ENCODE measurements around the gene TMEM175. TPM values are rescaled to one million over a fixed set of nuclear protein-coding genes. Genes with fewer than 3 reads are reported as not detected.

Gene TMEM175
- total and polyA plus RNA-seq, 9 of the 15 experiments (the other 6 are each of a cell fraction or from before 2014, with no cell fraction given): 0.13 to 30.9 (median 9.4) TPM

DNA sequence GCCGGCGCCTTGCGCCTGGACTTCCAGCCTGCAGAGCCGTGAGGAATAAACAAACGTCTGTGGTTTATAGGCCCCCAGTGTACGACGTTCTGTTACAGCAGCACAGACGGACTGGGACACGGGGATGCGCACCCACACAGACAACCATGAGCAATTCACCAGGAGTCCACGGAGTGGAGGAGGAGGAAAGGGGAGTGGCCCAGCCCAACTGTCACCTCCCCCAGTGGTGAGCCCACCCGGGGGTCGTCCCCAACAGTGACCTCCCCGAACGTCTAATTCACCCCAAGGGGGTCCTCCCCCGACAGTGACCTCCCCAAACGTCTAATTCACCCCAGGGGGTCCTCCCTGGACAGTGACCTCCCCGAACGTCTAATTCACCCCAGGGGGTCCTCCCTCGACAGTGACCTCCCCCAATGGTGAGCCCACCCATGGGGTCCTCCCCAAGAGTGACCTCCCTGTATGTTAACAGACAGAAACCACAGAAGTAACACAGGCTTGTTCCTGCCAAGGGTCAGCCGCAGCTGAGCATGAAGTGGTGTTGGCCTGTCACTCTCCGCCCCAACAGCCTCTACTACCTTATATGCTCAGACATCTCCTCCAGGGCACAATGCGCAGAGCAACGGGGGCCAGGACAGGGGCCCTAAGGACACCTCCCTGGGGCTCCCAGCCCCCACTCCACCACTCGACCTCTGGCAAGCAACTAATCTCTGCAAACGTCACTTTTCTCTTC is 6.3 kb upstream of the TMEM175 start:
- H3K4me1 ChIP-seq (replicated peaks in 1 of 2; ENCODE audit: control insufficient read depth in 2 of 2, insufficient read depth in 2 of 2, low read length in 2 of 2): peaks cover 26 to 28% of the 10 kb centered on the region in 2 experiments
- BruUV-seq (replicated peaks): no TSS peak

More for the DNA sequence above, 6.3 kb upstream of the TMEM175 start:
- Histone ChIP-seq H3K27ac (ENCODE audit: extremely low read depth, low read depth, low read length) (no peak overlapping the region), H3K9me1 (ENCODE audit: control insufficient read depth, insufficient read depth, low read length) (no peaks in the 10 kb centered on the region), H3K4me3 (no peak overlapping the region), H3K79me2 (ENCODE audit: control insufficient read depth, insufficient read depth, low read length) (peaks cover 87% of the 10 kb centered on the region), H3K27me3 (ENCODE audit: control insufficient read depth in 2 of 2, insufficient read depth in 2 of 2, low read length in 2 of 2) (no peaks in the 10 kb centered on the region), H4K20me1 (replicated peaks; ENCODE audit: control insufficient read depth, insufficient read depth, low read length) (peaks cover 37% of the 10 kb centered on the region), H3K4me2 (ENCODE audit: insufficient read depth, low read length) (no peak overlapping the region), H3K36me3 (ENCODE audit: control insufficient read depth, insufficient read depth, low read length) (peaks cover 25% of the 10 kb centered on the region; the same call in 2 of the 3 replicates), H3K9me3 (replicated peaks; ENCODE audit: control insufficient read depth, insufficient read depth, low read depth, low read length) (no peaks in the 10 kb centered on the region), H3K9ac (ENCODE audit: insufficient read depth in 1 of 2, low read depth in 2 of 2, low read length in 2 of 2) (peak overlapping the region in 1 of 2 experiments; percentile 81; a peak in 2 of 4 replicates), H2AFZ (ENCODE audit: low read depth, low read length) (no peak overlapping the region)
- ChIA-PET CTCF (ENCODE audit: low intra/inter-chr PET ratio) (interaction anchor here (0.6 kb wide), 1 partner anchor 183 kb away, joined by 3 read pairs; no protein-coding TSS in a partner anchor), POLR2A (interaction anchor here (0.8 kb wide), 1 partner anchor 14 kb away, joined by 3 read pairs; no protein-coding TSS in a partner anchor)
- no peak for DNase-seq (ENCODE audit: extremely low read depth in 1 of 4, low spot score in 3 of 4)
- intact Hi-C loops (cut with micrococcal nuclease): no loop called here
- TF ChIP-seq COPS2 (conservative IDR thresholded peaks at IDR 0.05) (no peak), E2F5 (CRISPR knock-in tag; IDR thresholded peaks at IDR 0.05) (no peak), ZBTB7A (IDR thresholded peaks at IDR 0.05; ENCODE audit: borderline replicate concordance, control insufficient read depth, low read depth, low read length) (0 out of 2 replicates have a peak, but pooled peaks have one; percentile 13), TAL1 (IDR thresholded peaks at IDR 0.05) (no peak), RBFOX2 (IDR thresholded peaks at IDR 0.05; ENCODE audit: low read depth, low read length) (peak; percentile 34; the same call in 1 of the 2 replicates), ZFPM2 (CRISPR knock-in tag; IDR thresholded peaks at IDR 0.05) (no peak)
- TF ChIP-seq, protein P1, sequence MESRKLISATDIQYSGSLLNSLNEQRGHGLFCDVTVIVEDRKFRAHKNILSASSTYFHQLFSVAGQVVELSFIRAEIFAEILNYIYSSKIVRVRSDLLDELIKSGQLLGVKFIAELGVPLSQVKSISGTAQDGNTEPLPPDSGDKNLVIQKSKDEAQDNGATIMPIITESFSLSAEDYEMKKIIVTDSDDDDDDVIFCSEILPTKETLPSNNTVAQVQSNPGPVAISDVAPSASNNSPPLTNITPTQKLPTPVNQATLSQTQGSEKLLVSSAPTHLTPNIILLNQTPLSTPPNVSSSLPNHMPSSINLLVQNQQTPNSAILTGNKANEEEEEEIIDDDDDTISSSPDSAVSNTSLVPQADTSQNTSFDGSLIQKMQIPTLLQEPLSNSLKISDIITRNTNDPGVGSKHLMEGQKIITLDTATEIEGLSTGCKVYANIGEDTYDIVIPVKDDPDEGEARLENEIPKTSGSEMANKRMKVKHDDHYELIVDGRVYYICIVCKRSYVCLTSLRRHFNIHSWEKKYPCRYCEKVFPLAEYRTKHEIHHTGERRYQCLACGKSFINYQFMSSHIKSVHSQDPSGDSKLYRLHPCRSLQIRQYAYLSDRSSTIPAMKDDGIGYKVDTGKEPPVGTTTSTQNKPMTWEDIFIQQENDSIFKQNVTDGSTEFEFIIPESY (CRISPR knock-in tag; IDR thresholded peaks at IDR 0.05): peak; percentile 46; the same call in 1 of the 2 replicates
- 61% methylated on average over 16 of the region's 26 CpGs for WGBS (ENCODE audit: insufficient coverage, low coverage, missing lambda C conversion rate)
- no peak; the same call in 2 of the 3 replicates for ATAC-seq
- in situ Hi-C loops (cut with MboI): no loop called here
- no peak for FAIRE-seq

Measured in K562 (cell line).